ENCODE results near the gene CHN1. TPM values are rescaled to one million over a fixed set of nuclear protein-coding genes. Genes with fewer than 3 reads are reported as not detected.

CHN1 gene
- total RNA-seq, 1 donor from 2014 or later: 26.3 TPM

DNA sequence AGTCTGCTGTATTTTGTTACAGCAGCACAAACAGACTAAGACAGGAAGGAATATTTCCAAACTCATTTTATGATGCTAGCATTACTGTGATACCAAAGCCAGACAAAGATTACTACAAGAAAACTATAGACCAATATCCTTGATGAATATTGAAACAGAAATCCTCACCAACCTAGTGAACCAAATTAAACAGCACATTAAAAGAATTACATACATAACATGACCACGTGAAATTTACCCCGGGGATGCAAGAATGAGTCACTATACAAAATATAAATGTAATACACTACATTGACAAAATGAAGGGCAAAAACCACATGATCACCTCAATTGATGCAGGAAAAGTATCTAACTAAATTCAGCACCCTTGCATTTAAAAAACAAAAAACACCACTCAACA is 112.6 kb downstream of the CHN1 start:
- H3K27ac Mint-ChIP-seq (ENCODE audit: unreplicated experiment): no peak overlapping the region
- TF ChIP-seq, protein P1, sequence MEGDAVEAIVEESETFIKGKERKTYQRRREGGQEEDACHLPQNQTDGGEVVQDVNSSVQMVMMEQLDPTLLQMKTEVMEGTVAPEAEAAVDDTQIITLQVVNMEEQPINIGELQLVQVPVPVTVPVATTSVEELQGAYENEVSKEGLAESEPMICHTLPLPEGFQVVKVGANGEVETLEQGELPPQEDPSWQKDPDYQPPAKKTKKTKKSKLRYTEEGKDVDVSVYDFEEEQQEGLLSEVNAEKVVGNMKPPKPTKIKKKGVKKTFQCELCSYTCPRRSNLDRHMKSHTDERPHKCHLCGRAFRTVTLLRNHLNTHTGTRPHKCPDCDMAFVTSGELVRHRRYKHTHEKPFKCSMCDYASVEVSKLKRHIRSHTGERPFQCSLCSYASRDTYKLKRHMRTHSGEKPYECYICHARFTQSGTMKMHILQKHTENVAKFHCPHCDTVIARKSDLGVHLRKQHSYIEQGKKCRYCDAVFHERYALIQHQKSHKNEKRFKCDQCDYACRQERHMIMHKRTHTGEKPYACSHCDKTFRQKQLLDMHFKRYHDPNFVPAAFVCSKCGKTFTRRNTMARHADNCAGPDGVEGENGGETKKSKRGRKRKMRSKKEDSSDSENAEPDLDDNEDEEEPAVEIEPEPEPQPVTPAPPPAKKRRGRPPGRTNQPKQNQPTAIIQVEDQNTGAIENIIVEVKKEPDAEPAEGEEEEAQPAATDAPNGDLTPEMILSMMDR (IDR thresholded peaks at IDR 0.05; ENCODE audit: unreplicated experiment): no peak
- H3K27me3 Mint-ChIP-seq (ENCODE audit: unreplicated experiment): no peaks in the 10 kb centered on the region
- H3K4me3 Mint-ChIP-seq (ENCODE audit: unreplicated experiment): peak overlapping the region; percentile 26
- no peaks in the 10 kb centered on the region for H3K36me3 Mint-ChIP-seq (ENCODE audit: low read depth, unreplicated experiment)
- H3K9me3 Mint-ChIP-seq (ENCODE audit: unreplicated experiment): no peaks in the 10 kb centered on the region
- no peaks in the 10 kb centered on the region for H3K4me1 Mint-ChIP-seq (ENCODE audit: unreplicated experiment)
- no peak for DNase-seq (ENCODE audit: low spot score)

DNA sequence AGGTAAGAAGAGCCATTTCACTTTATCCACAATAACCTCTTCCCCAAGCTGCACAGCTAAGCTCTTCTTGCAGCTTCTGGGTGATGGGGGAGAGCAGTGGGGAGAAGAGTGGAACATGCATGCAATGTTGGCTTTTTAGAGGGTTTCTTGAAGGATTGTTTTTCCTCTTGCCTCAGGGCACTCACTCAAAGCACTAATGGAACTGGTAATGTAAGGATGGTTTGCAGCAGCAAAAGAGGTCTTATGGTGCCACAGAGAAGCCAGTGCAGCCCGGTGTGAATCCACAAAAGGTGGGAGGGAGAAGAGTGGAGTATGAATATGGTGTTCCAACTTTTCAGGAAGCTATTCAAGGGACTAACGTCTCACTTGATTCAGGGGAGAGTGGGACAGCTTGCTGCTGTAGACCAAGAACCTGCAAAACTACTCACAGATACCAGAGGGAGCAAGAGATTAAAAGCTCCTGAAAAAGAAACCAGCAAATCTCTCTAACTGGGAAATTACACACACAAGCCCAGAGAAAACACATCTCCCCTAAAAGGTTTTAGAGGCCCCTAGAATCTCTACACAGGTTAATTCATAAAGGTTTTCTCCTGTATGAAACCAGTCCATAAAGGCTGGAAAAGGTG is 116.4 kb downstream of the CHN1 start:
- no peak overlapping the region for H3K27ac Mint-ChIP-seq (ENCODE audit: unreplicated experiment)
- no peaks in the 10 kb centered on the region for H3K9me3 Mint-ChIP-seq (ENCODE audit: unreplicated experiment)
- H3K4me1 Mint-ChIP-seq (ENCODE audit: unreplicated experiment): no peaks in the 10 kb centered on the region
- H3K4me3 Mint-ChIP-seq (ENCODE audit: unreplicated experiment): no peak overlapping the region
- H3K36me3 Mint-ChIP-seq (ENCODE audit: low read depth, unreplicated experiment): no peaks in the 10 kb centered on the region
- TF ChIP-seq, protein P1 (IDR thresholded peaks at IDR 0.05; ENCODE audit: unreplicated experiment): no peak
- no peaks in the 10 kb centered on the region for H3K27me3 Mint-ChIP-seq (ENCODE audit: unreplicated experiment)
- no peak for DNase-seq (ENCODE audit: low spot score)

DNA sequence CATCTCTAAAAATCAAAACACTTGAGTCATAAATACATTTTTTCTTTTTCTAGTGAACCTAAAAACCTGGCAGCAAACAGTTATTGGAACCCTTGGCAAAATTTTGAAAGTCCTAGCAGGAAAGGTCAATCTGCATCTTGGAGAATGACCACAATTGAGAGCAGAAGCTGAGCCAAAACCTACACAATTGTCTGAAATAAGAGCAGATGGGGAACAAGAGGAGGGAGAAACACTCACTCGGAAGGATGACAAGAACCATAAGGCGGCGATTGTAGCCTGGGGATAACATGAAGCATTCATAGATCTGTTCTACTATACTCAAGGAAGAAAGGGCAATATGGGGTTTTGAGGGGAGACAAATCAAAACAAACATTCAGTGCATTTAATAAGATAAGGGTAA is 117.0 kb downstream of the CHN1 start:
- Mint-ChIP-seq H3K9me3 (ENCODE audit: unreplicated experiment) (no peaks in the 10 kb centered on the region), H3K4me1 (ENCODE audit: unreplicated experiment) (no peaks in the 10 kb centered on the region), H3K4me3 (ENCODE audit: unreplicated experiment) (no peak overlapping the region), H3K36me3 (ENCODE audit: low read depth, unreplicated experiment) (no peaks in the 10 kb centered on the region), H3K27ac (ENCODE audit: unreplicated experiment) (no peak overlapping the region), H3K27me3 (ENCODE audit: unreplicated experiment) (no peaks in the 10 kb centered on the region)
- no peak for DNase-seq (ENCODE audit: low spot score)
- TF ChIP-seq, protein P1 (IDR thresholded peaks at IDR 0.05; ENCODE audit: unreplicated experiment): no peak

DNA sequence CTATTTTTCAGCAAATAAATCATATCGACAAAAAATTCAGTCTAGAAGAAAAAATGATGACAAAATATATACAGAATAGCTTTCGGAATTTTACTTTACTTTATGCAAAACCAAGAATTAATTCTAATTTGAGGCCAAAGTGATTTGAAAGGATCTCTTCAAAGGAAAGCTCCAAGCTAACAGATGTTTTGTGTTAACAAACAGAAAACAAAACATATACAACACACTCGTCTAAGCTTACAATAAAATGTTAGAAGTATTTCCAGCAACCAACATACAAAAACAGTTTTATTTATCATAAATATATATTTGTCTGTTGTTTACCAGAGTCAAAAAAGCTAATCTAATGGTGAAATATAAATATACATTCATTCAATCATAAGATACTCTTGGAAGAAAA is 122.8 kb downstream of the CHN1 start:
- DNase-seq (ENCODE audit: low spot score): no peak
- no peak overlapping the region for H3K4me3 Mint-ChIP-seq (ENCODE audit: unreplicated experiment)
- TF ChIP-seq, protein P1 (IDR thresholded peaks at IDR 0.05; ENCODE audit: unreplicated experiment): no peak
- no peak overlapping the region for H3K27ac Mint-ChIP-seq (ENCODE audit: unreplicated experiment)
- no peaks in the 10 kb centered on the region for H3K9me3 Mint-ChIP-seq (ENCODE audit: unreplicated experiment)
- H3K36me3 Mint-ChIP-seq (ENCODE audit: low read depth, unreplicated experiment): no peaks in the 10 kb centered on the region
- no peaks in the 10 kb centered on the region for H3K4me1 Mint-ChIP-seq (ENCODE audit: unreplicated experiment)
- no peaks in the 10 kb centered on the region for H3K27me3 Mint-ChIP-seq (ENCODE audit: unreplicated experiment)

DNA sequence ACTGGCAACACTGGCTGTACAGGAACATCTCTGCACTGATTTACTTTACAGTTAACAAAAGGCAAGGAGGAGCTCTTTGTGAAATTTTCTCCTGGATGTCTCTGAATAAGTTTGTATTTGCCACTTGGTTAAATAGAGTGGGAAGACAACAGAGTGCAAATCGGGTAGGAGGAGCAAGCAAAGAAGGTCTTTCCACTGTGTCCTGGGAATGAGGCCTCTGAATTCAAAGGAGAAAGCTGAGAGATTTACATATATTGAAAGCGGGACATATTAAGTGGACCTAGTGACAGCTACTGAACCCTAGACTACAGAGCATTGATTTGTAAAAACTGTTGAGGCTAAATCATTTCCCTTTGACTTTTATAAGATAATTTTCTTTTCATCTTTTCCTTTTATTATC is 123.5 kb downstream of the CHN1 start:
- no peak for DNase-seq (ENCODE audit: low spot score)
- H3K27me3 Mint-ChIP-seq (ENCODE audit: unreplicated experiment): no peaks in the 10 kb centered on the region
- no peaks in the 10 kb centered on the region for H3K36me3 Mint-ChIP-seq (ENCODE audit: low read depth, unreplicated experiment)
- no peak overlapping the region for H3K27ac Mint-ChIP-seq (ENCODE audit: unreplicated experiment)
- no peaks in the 10 kb centered on the region for H3K9me3 Mint-ChIP-seq (ENCODE audit: unreplicated experiment)
- H3K4me1 Mint-ChIP-seq (ENCODE audit: unreplicated experiment): no peaks in the 10 kb centered on the region
- no peak overlapping the region for H3K4me3 Mint-ChIP-seq (ENCODE audit: unreplicated experiment)
- TF ChIP-seq, protein P1 (IDR thresholded peaks at IDR 0.05; ENCODE audit: unreplicated experiment): no peak
